Cardiac septum (tissue), 1 donor: ENCODE measurements around the gene UBE2E2. TPM values are rescaled to one million over a fixed set of nuclear protein-coding genes. Genes with fewer than 3 reads are reported as not detected.

ENCODE experiments used
- DNase-seq: peaks from one replicate; pipeline ENCODE4 v3.0.0-alpha.2; 2020; ENCODE audit warnings: low spot score
- intact Hi-C: fragments of 100-400 bp; cut with DNase I; formaldehyde crosslinking; loops from one replicate; pipeline ENCODE4 v1.14.0; 2022
- total RNA-seq: library from RNA; stranded (reverse); fragmentation: NEBNext Ultra II Directional; extraction: Animal tissue kit (Norgen Biotek cat#: 25700); gene quantifications from one replicate; pipeline ENCODE4 v1.2.1, GENCODE V29; 2021
- donor health status: DM: no; HTN: no; CAD: no.

UBE2E2 gene
- total RNA-seq, 1 donor from 2014 or later = 48.1 TPM

GRCh38 chr3:23452408-23452807 is 249.3 kb downstream of the UBE2E2 start:
- no peak for DNase-seq
- intact Hi-C loops = loop anchor here (10.0 kb wide), 1 partner anchor 248 kb away; the partner anchor contains the start of gene UBE2E2

DNA sequence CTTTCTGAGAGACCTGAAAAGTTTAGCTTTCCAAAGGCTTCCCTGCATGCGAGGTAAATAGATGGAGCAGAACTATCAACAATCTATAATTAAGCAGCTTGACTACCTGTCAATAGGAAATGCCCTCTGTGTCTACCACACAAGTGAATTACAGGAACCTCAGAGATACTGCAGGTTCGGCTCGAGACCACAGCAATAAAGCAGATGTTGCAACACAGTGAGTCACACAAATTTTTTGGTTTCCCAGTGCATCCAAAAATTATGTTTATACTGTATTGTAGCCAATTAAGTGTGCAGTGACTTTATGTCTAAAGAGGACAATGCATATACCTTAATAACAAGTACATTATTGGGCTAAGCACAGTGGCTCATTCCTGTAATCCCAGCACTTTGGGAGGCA is 252.0 kb downstream of the UBE2E2 start:
- no peak for DNase-seq

DNA sequence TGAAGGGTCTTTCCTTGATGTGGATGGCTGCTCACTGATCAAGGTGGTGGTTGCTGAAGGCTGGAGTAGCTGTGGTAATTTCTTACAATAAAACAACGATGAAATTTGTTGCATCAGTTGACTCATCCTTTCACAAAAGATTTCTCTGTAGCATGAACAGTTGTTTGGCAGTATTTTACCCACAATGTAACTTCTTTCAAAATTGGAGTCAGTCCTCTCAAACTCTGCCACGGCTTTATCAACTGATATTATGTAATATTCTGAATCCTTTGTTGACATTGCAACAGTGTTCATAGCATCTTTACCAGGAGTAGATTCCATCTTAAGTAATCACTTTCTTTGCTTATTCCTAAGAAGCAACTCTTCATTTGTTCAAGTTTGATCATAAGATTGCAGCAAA is 252.6 kb downstream of the UBE2E2 start:
- intact Hi-C loops = loop anchor here (10.0 kb wide), 1 partner anchor 251 kb away; the partner anchor contains the start of gene UBE2E2

More for the DNA sequence above, 252.0 kb downstream of the UBE2E2 start:
- intact Hi-C loops = loop anchor here (10.0 kb wide), 1 partner anchor 250 kb away; the partner anchor contains the start of gene UBE2E2

DNA sequence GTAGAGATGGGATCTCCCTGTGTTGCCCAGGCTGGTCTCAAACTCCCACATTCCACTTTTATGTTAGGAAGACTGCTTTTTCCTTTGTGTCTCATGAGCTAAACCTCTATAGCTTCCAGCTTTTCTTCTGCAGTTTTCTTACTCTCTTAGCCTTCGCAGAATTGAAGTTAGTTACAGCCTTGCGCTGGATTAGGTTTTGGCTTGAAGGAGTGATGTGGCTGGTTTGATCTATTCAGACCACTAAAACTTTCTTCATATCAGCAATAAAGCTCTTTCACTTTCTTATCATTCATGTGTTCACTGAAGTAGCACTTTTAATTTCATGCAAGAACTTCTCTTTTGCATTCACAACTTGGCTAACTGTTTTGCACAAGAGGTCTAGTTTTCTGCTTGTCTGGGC is 254.6 kb downstream of the UBE2E2 start:
- intact Hi-C loops = loop anchor here (10.0 kb wide), 1 partner anchor 253 kb away; the partner anchor contains the start of gene UBE2E2
- no peak for DNase-seq

More for the DNA sequence above, 252.6 kb downstream of the UBE2E2 start:
- no peak for DNase-seq

- DNase-seq = no peak
- intact Hi-C loops = loop anchor here (10.0 kb wide), 1 partner anchor 255 kb away; the partner anchor contains the start of gene UBE2E2
Measured at GRCh38 chr3:23459465-23459864, 256.3 kb downstream of the UBE2E2 start.

DNA sequence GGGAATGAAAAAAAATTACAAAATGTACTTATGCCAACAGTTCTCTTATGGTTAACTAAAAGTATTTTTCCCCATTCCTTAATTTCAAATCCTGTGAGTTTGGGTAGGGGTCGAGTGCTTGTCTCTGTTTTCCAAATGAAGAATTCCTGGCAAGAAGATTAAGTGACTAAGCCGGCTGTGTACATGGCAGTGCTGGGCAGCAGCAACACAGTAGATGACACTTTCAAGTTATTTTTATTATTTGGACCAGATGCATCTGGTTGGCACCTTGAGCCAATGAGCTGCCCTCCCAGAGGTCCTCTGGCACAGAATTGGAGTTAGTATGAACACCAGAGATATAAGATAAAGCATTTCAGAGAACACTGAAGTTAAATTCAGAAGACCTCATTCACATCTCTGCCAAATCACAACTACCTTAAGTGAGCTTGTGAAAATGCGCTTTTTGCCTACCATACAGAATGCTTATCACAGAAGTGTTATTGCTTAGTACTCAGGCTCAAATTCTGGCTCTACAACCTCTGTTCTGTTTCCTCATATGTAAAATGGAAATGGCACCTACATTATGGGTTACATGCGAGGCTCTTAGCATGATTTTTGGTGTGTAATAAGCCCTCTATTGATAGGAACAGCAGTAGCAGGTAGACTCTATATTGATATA is 256.9 kb downstream of the UBE2E2 start:
- intact Hi-C loops = loop anchor here (1.0 to 10.0 kb wide), 2 partner anchors 41 to 255 kb away; partner anchors contain the start of gene UBE2E2
- DNase-seq = no peak

DNA sequence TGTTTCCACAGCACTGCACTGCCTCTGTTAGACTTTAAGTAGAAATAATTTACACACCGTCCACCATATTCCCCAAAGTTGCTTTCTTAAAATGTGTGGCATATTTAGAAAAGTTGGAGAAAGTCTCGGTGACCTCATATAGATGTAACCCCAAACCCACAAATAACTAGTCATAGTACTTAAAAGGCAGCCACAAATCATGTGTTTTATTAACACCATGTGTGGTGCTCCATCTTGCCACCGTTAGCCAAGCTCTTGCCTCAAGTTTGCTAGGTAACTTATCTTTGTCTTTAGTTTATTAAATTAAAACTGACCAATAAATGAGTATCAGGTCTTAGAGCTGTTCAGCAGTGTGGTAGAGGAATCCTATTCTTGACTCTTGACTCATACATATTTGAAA is 257.9 kb downstream of the UBE2E2 start:
- no peak for DNase-seq
- intact Hi-C loops = no loop called here

DNA sequence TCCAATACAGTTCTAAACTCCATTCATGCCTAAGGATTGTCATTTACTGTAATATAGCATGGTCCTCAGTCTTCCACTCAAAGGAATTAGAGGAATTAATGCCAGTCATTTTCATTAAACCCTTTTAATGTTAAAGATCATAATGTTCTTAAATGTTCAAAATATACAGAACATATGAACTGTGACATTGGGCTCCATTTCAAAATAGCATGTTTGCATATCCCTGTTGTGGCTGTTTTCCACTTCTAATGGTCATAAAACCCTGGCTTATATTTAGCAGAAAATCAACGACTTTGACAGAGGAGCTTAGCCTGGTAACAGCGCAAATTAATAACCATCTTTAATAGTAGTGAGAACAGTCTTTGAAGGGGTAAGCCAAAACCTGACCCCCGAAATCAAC is 260.7 kb downstream of the UBE2E2 start:
- intact Hi-C loops = no loop called here
- DNase-seq = no peak

DNA sequence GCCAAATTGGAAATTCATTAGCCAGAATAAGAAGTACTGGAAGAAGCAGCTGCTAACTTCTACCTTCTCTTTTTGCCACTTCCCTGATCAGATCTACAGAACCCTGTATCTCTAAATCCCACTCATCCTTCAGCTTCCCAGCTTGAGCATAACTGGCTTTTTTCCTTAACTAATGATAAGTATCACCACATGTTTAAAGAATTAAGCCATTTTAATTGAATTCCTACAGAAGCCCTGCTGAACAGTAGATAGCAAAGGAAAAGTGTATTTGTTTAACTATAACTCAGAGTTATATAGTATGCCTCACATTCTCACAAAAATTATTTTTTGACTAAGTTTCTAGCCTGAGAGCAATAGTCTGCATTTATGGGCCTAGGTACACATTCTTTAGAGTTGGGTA is 262.4 kb downstream of the UBE2E2 start:
- no peak for DNase-seq
- intact Hi-C loops = no loop called here

- intact Hi-C loops = no loop called here
- no peak for DNase-seq
Measured at GRCh38 chr3:23468203-23468602, 265.1 kb downstream of the UBE2E2 start.

GRCh38 chr3:23474580-23475357 is 271.6 kb downstream of the UBE2E2 start:
- intact Hi-C loops = no loop called here
- DNase-seq = no peak

GRCh38 chr3:23475446-23475845 is 272.3 kb downstream of the UBE2E2 start:
- DNase-seq = no peak
- intact Hi-C loops = no loop called here

DNA sequence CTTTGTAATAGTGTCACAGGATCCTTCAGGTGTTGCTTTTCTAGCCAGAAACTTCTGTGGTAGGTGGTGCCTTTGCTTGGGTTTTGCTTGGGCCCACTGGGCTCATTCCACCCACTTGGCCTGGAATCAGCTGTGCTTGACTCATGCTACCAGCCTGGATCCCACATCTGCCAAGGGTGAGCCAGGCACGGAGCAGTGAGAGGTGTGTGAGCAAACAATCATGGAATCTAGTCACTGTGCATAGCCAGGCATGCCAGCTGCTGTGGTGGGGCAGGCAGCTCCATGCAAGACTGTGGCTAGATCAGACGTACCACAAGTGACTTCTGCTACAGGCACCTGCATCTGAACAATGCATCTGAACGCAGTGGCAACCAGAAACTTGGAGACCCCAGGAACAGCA is 275.9 kb downstream of the UBE2E2 start:
- DNase-seq = no peak
- intact Hi-C loops = no loop called here

GRCh38 chr3:23479615-23480328 is 276.6 kb downstream of the UBE2E2 start:
- DNase-seq = no peak
- intact Hi-C loops = no loop called here

DNA sequence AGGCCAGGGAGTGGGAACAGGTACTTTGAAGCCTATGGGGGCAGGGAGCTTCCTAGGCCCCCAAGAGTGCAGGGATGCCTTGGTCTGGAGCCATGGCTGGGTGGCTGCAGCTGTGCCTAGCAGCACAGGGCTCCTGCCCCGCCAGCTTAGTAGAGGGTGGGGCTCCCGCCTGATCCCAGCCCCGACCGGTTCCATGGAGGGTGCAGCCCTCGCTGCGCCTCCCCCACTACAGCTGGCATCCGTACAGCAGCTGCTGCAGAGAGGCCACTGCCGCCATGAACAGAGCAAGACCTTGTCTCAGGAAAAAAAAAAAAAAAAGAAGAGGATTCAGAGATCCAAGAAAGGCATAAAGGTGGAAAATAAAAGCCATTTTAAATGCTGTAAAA is 277.2 kb downstream of the UBE2E2 start:
- DNase-seq = no peak
- intact Hi-C loops = no loop called here

- intact Hi-C loops = no loop called here
- no peak for DNase-seq
Measured at GRCh38 chr3:23481011-23481615, 278.0 kb downstream of the UBE2E2 start.

DNA sequence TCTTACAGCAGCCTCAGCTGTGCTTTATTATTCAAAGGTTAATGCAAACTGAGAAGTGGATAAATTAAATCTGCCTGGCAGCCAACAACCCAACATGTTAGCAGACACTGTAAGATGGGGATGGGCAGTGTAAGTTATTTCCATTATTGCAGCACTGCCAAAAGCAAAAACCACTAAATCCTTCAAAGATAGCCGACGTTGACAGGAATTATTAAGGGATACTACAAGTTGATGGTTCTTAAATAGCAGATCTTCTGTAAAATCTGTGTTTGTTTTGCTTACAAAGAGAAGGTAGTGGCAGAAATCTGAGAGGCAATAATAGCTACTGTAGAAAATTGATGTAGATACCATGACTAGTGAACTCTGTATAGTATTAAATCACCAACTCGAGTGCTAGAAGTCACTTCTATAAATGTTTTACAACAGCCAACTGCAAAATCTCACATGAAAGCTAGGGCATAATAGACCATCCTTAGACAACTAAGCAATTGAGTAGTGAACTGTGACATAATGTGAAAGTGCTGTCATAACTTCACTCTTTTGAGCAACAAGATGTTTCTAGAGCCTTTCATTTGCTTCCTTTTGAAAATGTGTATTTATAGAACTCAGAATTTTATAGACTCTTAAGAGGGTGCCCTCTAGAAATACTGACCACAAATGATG is 278.6 kb downstream of the UBE2E2 start:
- intact Hi-C loops = no loop called here
- no peak for DNase-seq

DNA sequence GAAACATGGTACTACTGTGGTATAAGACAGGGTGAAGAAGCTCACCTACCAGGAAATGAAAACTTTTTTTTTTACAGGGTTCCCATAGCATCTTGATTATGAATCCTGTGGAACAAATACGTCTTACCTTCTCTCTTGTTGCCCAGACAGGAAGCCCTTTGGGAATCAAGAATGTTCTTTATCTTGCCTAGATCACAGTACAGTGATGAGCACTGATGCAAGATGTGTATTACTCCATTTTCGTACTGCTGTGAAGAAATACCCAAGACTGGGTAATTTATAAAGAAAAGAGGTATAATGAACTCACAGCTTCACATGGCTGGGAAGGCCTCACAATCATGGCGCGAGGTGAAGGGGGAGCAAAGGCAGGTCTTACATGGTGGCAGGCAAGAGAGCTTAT is 281.3 kb downstream of the UBE2E2 start:
- no peak for DNase-seq
- intact Hi-C loops = no loop called here

- no peak for DNase-seq
- intact Hi-C loops = no loop called here
Measured at GRCh38 chr3:23485922-23486321, 282.8 kb downstream of the UBE2E2 start.
